GM23338 (cell line): ENCODE data around the gene FANCF.
A peak's percentile ranks its signal among the peaks of the same experiment; 100 is the strongest.

Experiments used
- CREB1 ChIP-seq: fragments of 250-450 bp; sonication (Bioruptor Pico); IDR thresholded peaks from 2 replicates; pipeline ENCODE4 v1.5.0; 2020; ENCODE audit warnings: low read depth, mild to moderate bottlenecking, moderate library complexity
- ETS1 ChIP-seq: IDR thresholded peaks from 2 replicates; pipeline ENCODE4 v1.6.1; 2016; ENCODE audit warnings: antibody characterized with exemption
- EZH2 ChIP-seq: fragments of 200-600 bp; sonication (generic); IDR thresholded peaks from one replicate; pipeline ENCODE4 v1.8.0; 2017; ENCODE audit warnings: antibody characterized with exemption, mild to moderate bottlenecking, low read depth; ENCODE audit not compliant: unreplicated experiment
- EZH2phosphoT487 ChIP-seq: fragments of 200-600 bp; sonication (generic); IDR thresholded peaks from one replicate; pipeline ENCODE4 v1.8.1; 2018; ENCODE audit warnings: antibody characterized with exemption; ENCODE audit not compliant: unreplicated experiment
- JUNB ChIP-seq: IDR thresholded peaks from one replicate; pipeline ENCODE4 v1.6.1; 2016; ENCODE audit warnings: antibody characterized with exemption; ENCODE audit not compliant: unreplicated experiment
- NANOG ChIP-seq: IDR thresholded peaks from 2 replicates; pipeline ENCODE4 v1.6.1; 2016; ENCODE audit warnings: antibody characterized with exemption, borderline replicate concordance
- POLR2AphosphoS5 ChIP-seq: IDR thresholded peaks from 2 replicates; pipeline ENCODE4 v1.6.1; 2016; ENCODE audit warnings: antibody characterized with exemption, low read depth
- STAT1 ChIP-seq: IDR thresholded peaks from one replicate; pipeline ENCODE4 v1.6.1; 2016; ENCODE audit warnings: antibody characterized with exemption; ENCODE audit not compliant: unreplicated experiment
- ZNF114 ChIP-seq: fragments of 250-450 bp; sonication (Bioruptor Pico); IDR thresholded peaks from 2 replicates; pipeline ENCODE4 v1.5.0; 2020; ENCODE audit warnings: mild to moderate bottlenecking, moderate library complexity
- TF ChIP-seq, protein P1 (sequence below), 2 experiments: fragments of 200-600 bp in 1 of 2; sonication (generic) in 1 of 2; conservative IDR thresholded peaks; 2 replicates each; pipeline versions ENCODE4 v1.5.1 to v1.6.1; 2016 to 2017; ENCODE audit warnings: antibody characterized with exemption in 2 of 2, low read depth in 2 of 2, mild to moderate bottlenecking in 2 of 2, moderate library complexity in 1 of 2
- TF ChIP-seq, protein P2 (sequence below): IDR thresholded peaks from one replicate; pipeline ENCODE4 v1.6.1; 2018; ENCODE audit warnings: antibody characterized with exemption; ENCODE audit not compliant: unreplicated experiment
- TF ChIP-seq, protein P3 (sequence below): fragments of 250-450 bp; sonication (Bioruptor Pico); IDR thresholded peaks from 2 replicates; pipeline ENCODE4 v1.5.0; 2020; ENCODE audit warnings: mild to moderate bottlenecking, moderate library complexity

GRCh38 chr11:22625448-22626287, at the start of gene FANCF:
- TF ChIP-seq, protein P1, sequence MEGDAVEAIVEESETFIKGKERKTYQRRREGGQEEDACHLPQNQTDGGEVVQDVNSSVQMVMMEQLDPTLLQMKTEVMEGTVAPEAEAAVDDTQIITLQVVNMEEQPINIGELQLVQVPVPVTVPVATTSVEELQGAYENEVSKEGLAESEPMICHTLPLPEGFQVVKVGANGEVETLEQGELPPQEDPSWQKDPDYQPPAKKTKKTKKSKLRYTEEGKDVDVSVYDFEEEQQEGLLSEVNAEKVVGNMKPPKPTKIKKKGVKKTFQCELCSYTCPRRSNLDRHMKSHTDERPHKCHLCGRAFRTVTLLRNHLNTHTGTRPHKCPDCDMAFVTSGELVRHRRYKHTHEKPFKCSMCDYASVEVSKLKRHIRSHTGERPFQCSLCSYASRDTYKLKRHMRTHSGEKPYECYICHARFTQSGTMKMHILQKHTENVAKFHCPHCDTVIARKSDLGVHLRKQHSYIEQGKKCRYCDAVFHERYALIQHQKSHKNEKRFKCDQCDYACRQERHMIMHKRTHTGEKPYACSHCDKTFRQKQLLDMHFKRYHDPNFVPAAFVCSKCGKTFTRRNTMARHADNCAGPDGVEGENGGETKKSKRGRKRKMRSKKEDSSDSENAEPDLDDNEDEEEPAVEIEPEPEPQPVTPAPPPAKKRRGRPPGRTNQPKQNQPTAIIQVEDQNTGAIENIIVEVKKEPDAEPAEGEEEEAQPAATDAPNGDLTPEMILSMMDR (conservative IDR thresholded peaks at IDR 0.05; ENCODE audit: low read depth in 2 of 2) = no peak
- no peak for TF ChIP-seq EZH2phosphoT487
- peak; percentile 76 for TF ChIP-seq POLR2AphosphoS5
- no peak for TF ChIP-seq EZH2
- TF ChIP-seq, protein P2, sequence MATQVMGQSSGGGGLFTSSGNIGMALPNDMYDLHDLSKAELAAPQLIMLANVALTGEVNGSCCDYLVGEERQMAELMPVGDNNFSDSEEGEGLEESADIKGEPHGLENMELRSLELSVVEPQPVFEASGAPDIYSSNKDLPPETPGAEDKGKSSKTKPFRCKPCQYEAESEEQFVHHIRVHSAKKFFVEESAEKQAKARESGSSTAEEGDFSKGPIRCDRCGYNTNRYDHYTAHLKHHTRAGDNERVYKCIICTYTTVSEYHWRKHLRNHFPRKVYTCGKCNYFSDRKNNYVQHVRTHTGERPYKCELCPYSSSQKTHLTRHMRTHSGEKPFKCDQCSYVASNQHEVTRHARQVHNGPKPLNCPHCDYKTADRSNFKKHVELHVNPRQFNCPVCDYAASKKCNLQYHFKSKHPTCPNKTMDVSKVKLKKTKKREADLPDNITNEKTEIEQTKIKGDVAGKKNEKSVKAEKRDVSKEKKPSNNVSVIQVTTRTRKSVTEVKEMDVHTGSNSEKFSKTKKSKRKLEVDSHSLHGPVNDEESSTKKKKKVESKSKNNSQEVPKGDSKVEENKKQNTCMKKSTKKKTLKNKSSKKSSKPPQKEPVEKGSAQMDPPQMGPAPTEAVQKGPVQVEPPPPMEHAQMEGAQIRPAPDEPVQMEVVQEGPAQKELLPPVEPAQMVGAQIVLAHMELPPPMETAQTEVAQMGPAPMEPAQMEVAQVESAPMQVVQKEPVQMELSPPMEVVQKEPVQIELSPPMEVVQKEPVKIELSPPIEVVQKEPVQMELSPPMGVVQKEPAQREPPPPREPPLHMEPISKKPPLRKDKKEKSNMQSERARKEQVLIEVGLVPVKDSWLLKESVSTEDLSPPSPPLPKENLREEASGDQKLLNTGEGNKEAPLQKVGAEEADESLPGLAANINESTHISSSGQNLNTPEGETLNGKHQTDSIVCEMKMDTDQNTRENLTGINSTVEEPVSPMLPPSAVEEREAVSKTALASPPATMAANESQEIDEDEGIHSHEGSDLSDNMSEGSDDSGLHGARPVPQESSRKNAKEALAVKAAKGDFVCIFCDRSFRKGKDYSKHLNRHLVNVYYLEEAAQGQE = no peak
- TF ChIP-seq, protein P3, sequence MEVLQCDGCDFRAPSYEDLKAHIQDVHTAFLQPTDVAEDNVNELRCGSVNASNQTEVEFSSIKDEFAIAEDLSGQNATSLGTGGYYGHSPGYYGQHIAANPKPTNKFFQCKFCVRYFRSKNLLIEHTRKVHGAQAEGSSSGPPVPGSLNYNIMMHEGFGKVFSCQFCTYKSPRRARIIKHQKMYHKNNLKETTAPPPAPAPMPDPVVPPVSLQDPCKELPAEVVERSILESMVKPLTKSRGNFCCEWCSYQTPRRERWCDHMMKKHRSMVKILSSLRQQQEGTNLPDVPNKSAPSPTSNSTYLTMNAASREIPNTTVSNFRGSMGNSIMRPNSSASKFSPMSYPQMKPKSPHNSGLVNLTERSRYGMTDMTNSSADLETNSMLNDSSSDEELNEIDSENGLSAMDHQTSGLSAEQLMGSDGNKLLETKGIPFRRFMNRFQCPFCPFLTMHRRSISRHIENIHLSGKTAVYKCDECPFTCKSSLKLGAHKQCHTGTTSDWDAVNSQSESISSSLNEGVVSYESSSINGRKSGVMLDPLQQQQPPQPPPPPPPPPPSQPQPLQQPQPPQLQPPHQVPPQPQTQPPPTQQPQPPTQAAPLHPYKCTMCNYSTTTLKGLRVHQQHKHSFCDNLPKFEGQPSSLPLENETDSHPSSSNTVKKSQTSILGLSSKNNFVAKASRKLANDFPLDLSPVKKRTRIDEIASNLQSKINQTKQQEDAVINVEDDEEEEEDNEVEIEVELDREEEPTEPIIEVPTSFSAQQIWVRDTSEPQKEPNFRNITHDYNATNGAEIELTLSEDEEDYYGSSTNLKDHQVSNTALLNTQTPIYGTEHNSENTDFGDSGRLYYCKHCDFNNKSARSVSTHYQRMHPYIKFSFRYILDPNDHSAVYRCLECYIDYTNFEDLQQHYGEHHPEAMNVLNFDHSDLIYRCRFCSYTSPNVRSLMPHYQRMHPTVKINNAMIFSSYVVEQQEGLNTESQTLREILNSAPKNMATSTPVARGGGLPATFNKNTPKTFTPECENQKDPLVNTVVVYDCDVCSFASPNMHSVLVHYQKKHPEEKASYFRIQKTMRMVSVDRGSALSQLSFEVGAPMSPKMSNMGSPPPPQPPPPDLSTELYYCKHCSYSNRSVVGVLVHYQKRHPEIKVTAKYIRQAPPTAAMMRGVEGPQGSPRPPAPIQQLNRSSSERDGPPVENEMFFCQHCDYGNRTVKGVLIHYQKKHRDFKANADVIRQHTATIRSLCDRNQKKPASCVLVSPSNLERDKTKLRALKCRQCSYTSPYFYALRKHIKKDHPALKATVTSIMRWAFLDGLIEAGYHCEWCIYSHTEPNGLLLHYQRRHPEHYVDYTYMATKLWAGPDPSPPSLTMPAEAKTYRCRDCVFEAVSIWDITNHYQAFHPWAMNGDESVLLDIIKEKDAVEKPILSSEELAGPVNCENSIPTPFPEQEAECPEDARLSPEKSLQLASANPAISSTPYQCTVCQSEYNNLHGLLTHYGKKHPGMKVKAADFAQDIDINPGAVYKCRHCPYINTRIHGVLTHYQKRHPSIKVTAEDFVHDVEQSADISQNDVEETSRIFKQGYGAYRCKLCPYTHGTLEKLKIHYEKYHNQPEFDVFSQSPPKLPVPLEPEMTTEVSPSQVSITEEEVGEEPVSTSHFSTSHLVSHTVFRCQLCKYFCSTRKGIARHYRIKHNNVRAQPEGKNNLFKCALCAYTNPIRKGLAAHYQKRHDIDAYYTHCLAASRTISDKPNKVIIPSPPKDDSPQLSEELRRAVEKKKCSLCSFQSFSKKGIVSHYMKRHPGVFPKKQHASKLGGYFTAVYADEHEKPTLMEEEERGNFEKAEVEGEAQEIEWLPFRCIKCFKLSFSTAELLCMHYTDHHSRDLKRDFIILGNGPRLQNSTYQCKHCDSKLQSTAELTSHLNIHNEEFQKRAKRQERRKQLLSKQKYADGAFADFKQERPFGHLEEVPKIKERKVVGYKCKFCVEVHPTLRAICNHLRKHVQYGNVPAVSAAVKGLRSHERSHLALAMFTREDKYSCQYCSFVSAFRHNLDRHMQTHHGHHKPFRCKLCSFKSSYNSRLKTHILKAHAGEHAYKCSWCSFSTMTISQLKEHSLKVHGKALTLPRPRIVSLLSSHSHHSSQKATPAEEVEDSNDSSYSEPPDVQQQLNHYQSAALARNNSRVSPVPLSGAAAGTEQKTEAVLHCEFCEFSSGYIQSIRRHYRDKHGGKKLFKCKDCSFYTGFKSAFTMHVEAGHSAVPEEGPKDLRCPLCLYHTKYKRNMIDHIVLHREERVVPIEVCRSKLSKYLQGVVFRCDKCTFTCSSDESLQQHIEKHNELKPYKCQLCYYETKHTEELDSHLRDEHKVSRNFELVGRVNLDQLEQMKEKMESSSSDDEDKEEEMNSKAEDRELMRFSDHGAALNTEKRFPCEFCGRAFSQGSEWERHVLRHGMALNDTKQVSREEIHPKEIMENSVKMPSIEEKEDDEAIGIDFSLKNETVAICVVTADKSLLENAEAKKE = no peak
- peak; percentile 47; the same call in 1 of the 2 replicates for TF ChIP-seq ETS1
- TF ChIP-seq CREB1 (CRISPR knock-in tag) = peak; percentile 86
- no peak for TF ChIP-seq NANOG
- TF ChIP-seq ZNF114 (CRISPR knock-in tag) = no peak
- no peak for TF ChIP-seq JUNB
- TF ChIP-seq STAT1 = no peak
